ENCODE data around the gene DNMBP.
"Not testable (repeated sequence)": the region's sequence is repeated elsewhere in the genome, so short reads cannot be mapped to it uniquely, and the experiment has no call there.

DNMBP gene

DNA sequence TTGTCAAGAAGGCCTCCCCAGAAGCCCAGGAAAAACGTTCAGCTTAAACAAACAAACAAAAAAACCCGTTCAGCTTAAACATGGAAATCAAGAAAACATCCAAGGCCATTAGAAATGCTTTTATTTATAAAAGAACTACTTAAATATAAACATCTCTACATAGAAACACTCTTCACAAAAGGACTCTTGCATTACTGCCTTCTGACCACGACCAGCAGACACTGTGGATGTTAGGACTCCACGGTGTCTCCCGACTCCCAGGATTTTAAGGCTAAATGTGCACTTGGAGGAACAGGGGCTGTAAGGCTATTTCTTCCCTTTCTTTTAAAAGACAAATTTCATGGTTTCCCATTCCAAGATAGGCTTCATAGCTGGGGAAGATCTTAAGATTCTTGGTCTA, 134.3 kb downstream of the DNMBP start:
- TF ChIP-seq, protein P1, sequence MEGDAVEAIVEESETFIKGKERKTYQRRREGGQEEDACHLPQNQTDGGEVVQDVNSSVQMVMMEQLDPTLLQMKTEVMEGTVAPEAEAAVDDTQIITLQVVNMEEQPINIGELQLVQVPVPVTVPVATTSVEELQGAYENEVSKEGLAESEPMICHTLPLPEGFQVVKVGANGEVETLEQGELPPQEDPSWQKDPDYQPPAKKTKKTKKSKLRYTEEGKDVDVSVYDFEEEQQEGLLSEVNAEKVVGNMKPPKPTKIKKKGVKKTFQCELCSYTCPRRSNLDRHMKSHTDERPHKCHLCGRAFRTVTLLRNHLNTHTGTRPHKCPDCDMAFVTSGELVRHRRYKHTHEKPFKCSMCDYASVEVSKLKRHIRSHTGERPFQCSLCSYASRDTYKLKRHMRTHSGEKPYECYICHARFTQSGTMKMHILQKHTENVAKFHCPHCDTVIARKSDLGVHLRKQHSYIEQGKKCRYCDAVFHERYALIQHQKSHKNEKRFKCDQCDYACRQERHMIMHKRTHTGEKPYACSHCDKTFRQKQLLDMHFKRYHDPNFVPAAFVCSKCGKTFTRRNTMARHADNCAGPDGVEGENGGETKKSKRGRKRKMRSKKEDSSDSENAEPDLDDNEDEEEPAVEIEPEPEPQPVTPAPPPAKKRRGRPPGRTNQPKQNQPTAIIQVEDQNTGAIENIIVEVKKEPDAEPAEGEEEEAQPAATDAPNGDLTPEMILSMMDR (IDR thresholded peaks at IDR 0.05; ENCODE audit: low read depth, low read length), result no peak
- no peak for DNase-seq (ENCODE audit: extremely low read depth, low read depth)

DNA sequence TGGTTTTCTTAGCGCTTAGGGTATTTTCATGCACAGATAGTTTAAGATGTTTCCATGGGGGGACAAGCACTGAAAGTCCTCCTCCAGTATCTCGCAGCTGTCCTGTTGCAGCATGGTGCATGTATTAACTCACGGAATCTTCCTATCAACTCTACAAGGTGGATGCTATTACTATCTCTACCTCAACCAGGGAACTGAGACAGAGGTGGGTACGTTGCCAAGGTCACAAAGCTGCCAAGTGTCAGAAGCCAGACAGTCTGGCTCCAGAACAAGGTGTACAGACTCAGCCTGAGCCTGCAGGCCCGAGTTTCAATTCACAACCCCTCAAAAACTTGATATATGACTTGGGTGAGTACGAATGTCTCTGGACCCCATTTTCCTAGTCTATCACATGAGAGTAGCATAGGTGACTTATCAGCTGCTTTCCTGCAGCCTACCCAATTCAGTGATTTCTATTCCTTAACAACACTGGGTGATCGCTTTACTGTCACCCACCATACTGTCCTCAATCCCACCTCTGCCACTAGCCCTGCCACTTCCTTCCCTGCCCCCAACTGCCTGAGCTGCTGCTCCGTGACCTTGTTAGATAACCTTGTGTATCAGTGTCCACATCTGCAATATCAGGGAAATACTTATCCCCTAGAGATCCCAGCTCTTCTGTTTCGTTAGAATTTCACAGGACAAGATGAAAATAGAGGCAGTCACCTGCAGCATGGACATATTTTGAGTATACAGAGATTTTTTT, 135.2 kb downstream of the DNMBP start:
- DNase-seq (ENCODE audit: extremely low read depth, low read depth), result no peak
- TF ChIP-seq, protein P1 (IDR thresholded peaks at IDR 0.05; ENCODE audit: low read depth, low read length), result no peak

DNA sequence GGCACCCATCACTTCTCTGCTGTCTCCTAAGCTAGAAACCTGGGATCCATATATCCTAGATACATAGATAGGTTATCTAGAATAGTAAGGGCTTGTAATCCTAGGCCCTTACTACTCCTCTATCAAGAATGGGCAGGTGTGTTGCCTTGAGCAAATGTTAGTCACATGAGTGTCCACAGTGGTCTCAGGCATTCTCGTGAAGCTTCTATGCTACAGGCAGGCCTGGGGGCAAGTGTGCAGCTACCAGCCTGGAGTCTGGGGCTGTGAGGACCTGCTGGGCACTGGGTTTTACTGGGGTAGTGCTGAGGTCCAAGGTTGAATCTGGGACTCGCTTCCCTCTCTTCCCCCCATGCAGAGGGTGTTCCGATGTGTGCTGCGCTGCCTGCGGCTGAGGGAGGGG, 135.9 kb downstream of the DNMBP start:
- no peak for DNase-seq (ENCODE audit: extremely low read depth, low read depth)
- TF ChIP-seq, protein P1 (IDR thresholded peaks at IDR 0.05; ENCODE audit: low read depth, low read length), result no peak

DNA sequence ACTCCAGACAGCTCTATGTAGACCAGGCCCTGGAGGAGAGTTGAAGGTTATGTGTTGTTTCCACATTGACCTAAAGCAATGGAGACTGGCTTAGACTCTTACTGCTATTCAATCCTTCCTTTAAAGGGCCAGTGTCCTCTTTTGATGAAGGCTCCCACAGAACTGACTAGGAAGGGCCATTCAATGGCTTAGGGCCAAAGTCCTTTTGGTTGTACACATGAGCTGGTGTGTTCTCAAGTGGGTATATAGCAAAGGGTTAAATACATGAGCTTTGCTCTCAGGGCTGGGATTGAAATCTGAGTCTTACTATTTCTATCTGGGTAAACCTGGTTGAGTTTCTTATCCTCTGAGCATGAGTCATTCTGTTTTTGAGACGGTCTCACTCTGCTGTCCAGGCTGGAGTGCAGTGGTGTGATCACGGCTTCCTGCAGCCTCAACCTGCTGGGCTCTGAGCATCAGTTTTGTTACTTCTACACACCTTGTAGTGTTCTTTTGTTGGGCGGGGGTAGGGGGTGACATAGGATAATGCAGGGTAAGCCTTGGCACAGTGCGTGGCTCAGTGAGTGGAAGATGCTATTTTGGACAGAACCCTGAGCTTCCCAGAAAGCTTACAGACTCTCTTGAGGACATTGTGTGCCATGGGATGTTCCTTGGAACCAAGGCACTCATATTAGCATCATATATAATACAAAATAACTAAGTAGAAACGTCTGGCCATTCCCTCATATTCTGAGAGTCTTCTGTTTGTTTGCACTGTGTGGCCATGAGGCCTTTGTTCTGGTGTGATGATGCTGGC, 137.2 kb downstream of the DNMBP start:
- no peak for DNase-seq (ENCODE audit: extremely low read depth, low read depth)
- TF ChIP-seq, protein P1 (IDR thresholded peaks at IDR 0.05; ENCODE audit: low read depth, low read length), result no peak

DNA sequence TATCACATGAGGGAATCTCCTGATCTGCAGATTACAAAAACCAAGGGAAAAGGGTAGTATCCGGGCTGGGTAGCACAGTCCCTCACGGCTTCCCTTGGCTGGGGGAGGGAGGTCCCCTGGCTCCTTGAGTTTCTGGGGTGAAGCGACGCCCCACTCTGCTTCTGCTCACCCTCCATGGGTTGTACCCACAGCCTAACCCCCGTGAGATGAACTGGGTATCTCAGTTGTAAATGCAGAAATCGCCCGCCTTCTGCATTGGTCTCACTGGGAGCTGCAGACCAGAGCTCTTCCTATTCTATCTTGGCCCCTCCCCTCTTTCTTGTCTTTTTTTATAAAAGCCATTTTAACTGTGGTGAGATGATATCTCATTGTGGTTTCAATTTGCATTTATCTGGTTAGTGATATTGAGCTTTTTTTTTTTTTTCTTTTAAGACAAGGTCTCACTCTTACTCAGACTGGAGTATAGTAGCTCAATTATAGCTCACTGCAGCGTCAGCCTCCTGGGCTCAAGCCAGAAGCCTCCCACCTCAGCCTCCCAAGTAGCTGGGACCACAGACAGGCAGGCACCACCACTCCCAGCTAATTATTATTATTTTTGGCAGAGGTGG, 139.5 kb downstream of the DNMBP start:
- DNase-seq (ENCODE audit: extremely low read depth, low read depth), result no peak
- TF ChIP-seq, protein P1 (IDR thresholded peaks at IDR 0.05; ENCODE audit: low read depth, low read length), result no peak

DNA sequence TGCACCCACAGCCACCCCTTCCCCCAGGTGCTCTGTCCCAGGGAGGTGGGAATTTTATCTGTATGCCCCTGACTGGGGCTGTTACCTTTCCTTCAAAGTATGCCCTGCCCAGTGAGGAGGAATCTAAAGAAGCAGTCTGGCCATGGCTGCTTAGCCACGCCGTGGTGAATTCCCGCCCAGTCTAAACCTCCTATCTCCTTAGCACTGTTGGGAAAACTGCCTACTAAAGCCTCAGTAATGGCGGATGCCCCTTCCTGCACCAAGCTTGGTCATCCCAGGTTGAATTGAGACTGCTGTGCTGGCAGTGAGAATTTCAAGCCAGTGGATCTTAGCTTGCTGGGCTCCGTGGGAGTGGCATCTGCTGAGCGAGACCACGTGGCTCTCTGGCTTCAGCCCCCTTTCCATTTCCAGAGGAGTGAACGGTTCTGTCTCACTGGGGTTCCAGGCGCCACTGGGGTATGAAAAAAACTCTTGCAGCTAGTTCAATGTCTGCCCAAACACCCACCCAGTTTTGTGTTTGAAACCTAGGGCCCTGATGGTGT, 140.1 kb downstream of the DNMBP start:
- TF ChIP-seq, protein P1 (IDR thresholded peaks at IDR 0.05; ENCODE audit: low read depth, low read length), result no peak
- DNase-seq (ENCODE audit: extremely low read depth, low read depth), result no peak

DNA sequence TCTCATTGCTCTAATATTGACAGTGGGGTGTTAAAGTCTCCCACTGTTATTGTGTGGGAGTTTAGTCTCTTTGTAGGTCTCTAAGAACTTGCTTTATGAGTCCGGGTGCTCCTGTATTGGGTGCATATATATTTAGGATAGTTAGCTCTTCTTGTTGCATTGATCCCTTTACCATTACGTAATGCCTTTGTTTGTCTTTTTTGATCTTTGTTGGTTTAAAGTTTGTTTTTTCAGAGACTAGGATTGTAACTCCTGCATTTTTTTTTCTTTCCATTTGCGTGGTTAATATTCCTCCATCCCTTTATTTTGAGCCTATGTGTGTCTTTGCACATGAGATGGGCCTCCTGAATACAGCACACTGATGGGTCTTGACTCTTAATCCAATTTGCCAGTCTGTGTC, 142.5 kb downstream of the DNMBP start:
- DNase-seq (ENCODE audit: extremely low read depth, low read depth), result not testable (repeated sequence)

DNA sequence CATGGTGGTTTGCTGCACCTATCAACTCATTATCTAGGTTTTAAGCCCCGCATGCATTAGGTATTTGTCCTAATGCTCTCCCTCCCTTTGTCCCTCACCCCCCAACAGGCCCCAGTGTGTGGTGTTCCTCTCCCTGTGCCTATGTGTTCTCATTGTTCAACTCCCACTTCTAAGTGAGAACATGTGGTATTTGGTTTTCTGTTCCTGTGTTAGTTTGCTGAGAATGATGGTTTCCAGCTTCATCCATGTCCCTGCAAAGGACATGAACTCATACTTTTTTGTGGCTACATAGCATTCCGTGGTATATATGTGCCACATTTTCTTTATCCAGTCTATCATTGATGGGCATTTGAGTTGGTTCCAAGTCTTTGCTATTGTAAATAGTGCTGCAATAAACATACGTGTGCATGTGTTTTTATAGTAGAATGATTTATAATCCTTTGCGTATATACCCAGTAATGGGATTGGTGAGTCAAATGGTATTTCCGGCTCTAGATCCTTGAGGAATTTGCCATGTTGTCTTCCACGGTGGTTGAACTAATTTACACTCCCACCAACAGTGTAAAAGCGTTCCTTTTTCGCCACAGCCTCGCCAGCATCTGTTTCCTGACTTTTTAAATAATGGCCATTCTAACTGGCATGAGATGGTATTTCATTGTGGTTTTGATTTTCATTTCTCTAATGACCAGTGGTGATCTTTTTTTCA, 146.1 kb downstream of the DNMBP start:
- not testable (repeated sequence) for DNase-seq (ENCODE audit: extremely low read depth, low read depth)

All from AG09319 (cell line).